Duodenal mucosa (tissue), 2 donors: ENCODE results near the gene ZC3H18.
A peak's percentile ranks its signal among the peaks of the same experiment; 100 is the strongest.
"Not testable (repeated sequence)": the region's sequence is repeated elsewhere in the genome, so short reads cannot be mapped to it uniquely, and the experiment has no call there.

Experiments
- H3K27ac ChIP-seq: one replicate; pipeline ENCODE4 v1.7.0; 2013; ENCODE audit warnings: low read depth, low read length
- H3K27me3 ChIP-seq, 2 donors: one replicate each; pipeline ENCODE4 v1.7.0; 2013; ENCODE audit warnings: low read length in 2 of 2, control low read depth in 1 of 2; ENCODE audit not compliant: insufficient read depth in 2 of 2, control insufficient read depth in 1 of 2
- H3K36me3 ChIP-seq, 2 donors: one replicate each; pipeline ENCODE4 v1.7.0; 2013; ENCODE audit warnings: low read length in 2 of 2, control low read depth in 1 of 2; ENCODE audit not compliant: insufficient read depth in 2 of 2, control insufficient read depth in 1 of 2
- H3K4me1 ChIP-seq, 2 donors: one replicate each; pipeline ENCODE4 v1.7.0; 2013; ENCODE audit warnings: low read length in 2 of 2, control low read depth in 1 of 2; ENCODE audit not compliant: insufficient read depth in 2 of 2, control insufficient read depth in 1 of 2
- H3K4me3 ChIP-seq, 2 donors: one replicate each; pipeline ENCODE4 v1.7.0; 2013; ENCODE audit warnings: low read length in 2 of 2, low read depth in 1 of 2
- H3K9ac ChIP-seq, 2 donors: one replicate each; pipeline ENCODE4 v1.7.0; 2013; ENCODE audit warnings: low read length in 2 of 2, low read depth in 1 of 2
- H3K9me3 ChIP-seq, 2 donors: one replicate each; pipeline ENCODE4 v1.7.0; 2013; ENCODE audit warnings: low read length in 2 of 2, control low read depth in 1 of 2; ENCODE audit not compliant: control insufficient read depth in 1 of 2

Gene ZC3H18

GRCh38 chr16:88662222-88662842, 92.1 kb downstream of the ZC3H18 start:
- H3K36me3 ChIP-seq = peaks cover 0 to 10% of the 10 kb centered on the region in 2 donors
- no peaks in the 10 kb centered on the region for H3K9me3 ChIP-seq
- H3K27ac ChIP-seq = peak overlapping the region; percentile 83
- no peaks in the 10 kb centered on the region for H3K27me3 ChIP-seq
- H3K4me3 ChIP-seq = peak overlapping the region; percentile 85 to 91
- H3K9ac ChIP-seq = peak overlapping the region; percentile 92 to 94
- peaks cover 10 to 28% of the 10 kb centered on the region in 2 donors for H3K4me1 ChIP-seq

- H3K27me3 ChIP-seq = no peaks in the 10 kb centered on the region
- H3K27ac ChIP-seq = peak within 1 kb of the TSS; percentile 91
- H3K4me1 ChIP-seq = peaks cover 10 to 28% of the 10 kb centered on the region in 2 donors
- peak within 1 kb of the TSS; percentile 85 to 91 for H3K4me3 ChIP-seq
- H3K36me3 ChIP-seq = peaks cover 0 to 5% of the 10 kb centered on the region in 2 donors
- no peaks in the 10 kb centered on the region for H3K9me3 ChIP-seq
- peak within 1 kb of the TSS; percentile 92 to 96 for H3K9ac ChIP-seq
These were observed 92.8 kb downstream of the ZC3H18 start, which contains the start of gene MVD for GRCh38 chr16:88662843-88663606. Gene MVD, minus strand, starts transcription at chr16:88663091. Its CDS starts 11 bp downstream, at chr16:88663080.

DNA sequence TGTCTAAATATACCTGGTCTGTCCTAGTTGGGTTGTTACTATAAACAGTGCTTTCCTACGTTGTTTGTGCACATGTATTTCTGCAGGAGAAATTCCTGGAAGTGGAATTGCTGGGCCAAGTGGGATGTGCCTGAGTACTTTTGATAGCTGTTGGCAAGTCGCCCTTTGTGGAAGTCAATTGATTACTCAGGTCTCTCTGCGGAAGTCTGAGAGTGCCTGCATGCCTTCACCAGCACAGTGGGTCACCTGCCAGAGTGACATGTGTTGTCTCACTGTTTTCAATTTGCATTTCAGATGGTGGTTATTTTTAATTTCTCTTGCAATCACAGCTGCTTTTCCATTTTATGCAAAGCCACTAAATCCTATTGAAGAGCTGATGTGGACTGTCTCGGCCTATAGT, 94.9 kb downstream of the ZC3H18 start:
- H3K27me3 ChIP-seq = no peaks in the 10 kb centered on the region
- no peak overlapping the region for H3K27ac ChIP-seq
- H3K9ac ChIP-seq = no peak overlapping the region
- peaks cover 10 to 26% of the 10 kb centered on the region in 2 donors for H3K4me1 ChIP-seq
- no peaks in the 10 kb centered on the region for H3K36me3 ChIP-seq
- no peaks in the 10 kb centered on the region for H3K9me3 ChIP-seq
- no peak overlapping the region for H3K4me3 ChIP-seq

DNA sequence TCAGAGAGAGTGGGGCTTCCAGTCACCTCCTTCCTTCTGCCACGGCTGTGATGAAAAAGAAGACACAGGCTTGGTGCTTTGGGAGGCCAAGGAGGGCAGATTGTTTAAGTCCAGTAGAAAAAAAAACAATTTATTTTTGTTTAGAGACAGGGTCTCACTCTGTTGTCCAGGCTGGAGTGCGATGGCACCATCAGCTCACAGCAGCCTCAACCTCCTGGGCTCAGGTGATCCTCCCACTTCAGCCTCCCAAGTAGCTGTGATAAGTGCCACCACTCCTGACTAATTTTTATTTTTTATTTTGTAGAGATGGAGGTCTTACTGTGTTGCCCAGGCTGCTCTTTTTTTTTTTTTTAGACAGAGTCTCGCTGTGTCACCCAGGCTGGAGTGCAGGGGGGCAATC, 95.4 kb downstream of the ZC3H18 start:
- no peaks in the 10 kb centered on the region for H3K36me3 ChIP-seq
- H3K4me3 ChIP-seq = no peak overlapping the region
- no peak overlapping the region for H3K27ac ChIP-seq
- peaks cover 10 to 23% of the 10 kb centered on the region in 2 donors for H3K4me1 ChIP-seq
- H3K9me3 ChIP-seq = no peaks in the 10 kb centered on the region
- no peaks in the 10 kb centered on the region for H3K27me3 ChIP-seq
- no peak overlapping the region for H3K9ac ChIP-seq

DNA sequence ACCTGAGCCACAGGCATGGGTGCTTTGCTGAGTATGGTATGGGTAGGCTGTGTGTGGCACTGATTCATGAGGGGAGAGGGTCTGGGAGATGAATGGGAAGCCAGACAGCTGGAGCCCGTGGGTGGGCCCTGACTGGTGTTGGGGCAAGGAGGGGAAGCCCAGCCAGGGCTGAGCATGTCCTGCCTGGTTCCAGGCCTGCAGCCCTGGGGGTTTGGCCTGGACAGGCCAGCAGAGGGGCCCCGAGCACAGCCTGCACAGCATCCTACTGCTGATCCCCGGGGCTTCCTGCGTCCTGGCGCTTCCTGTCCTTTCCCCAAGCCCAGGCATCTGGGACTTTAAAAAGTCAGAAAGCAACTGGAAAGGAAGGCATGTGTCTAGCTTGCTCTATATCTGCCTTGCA, 97.3 kb downstream of the ZC3H18 start:
- Histone ChIP-seq H3K27me3 (no peaks in the 10 kb centered on the region), H3K9ac (no peak overlapping the region), H3K4me3 (no peak overlapping the region), H3K4me1 (peaks cover 4 to 13% of the 10 kb centered on the region in 2 donors), H3K36me3 (no peaks in the 10 kb centered on the region), H3K9me3 (no peaks in the 10 kb centered on the region), H3K27ac (no peak overlapping the region)

- not testable (repeated sequence) for H3K27me3 ChIP-seq, H3K9me3 ChIP-seq, H3K4me3 ChIP-seq, H3K9ac ChIP-seq, H3K27ac ChIP-seq, H3K4me1 ChIP-seq, H3K36me3 ChIP-seq
These were observed 99.3 kb downstream of the ZC3H18 start for GRCh38 chr16:88669493-88669892.

- H3K4me3 ChIP-seq = no peak overlapping the region
- peaks cover 3 to 4% of the 10 kb centered on the region in 2 donors for H3K4me1 ChIP-seq
- no peaks in the 10 kb centered on the region for H3K36me3 ChIP-seq
- H3K27me3 ChIP-seq = no peaks in the 10 kb centered on the region
- no peak overlapping the region for H3K27ac ChIP-seq
- no peaks in the 10 kb centered on the region for H3K9me3 ChIP-seq
- H3K9ac ChIP-seq = no peak overlapping the region
These were observed 99.8 kb downstream of the ZC3H18 start for GRCh38 chr16:88669980-88670379.

- Histone ChIP-seq H3K9me3 (no peaks in the 10 kb centered on the region), H3K27me3 (no peaks in the 10 kb centered on the region), H3K36me3 (no peaks in the 10 kb centered on the region), H3K4me3 (no peak overlapping the region), H3K9ac (no peak overlapping the region), H3K27ac (no peak overlapping the region), H3K4me1 (no peaks in the 10 kb centered on the region)
These were observed 101.6 kb downstream of the ZC3H18 start for GRCh38 chr16:88671806-88672205.

GRCh38 chr16:88672776-88673175, 102.6 kb downstream of the ZC3H18 start:
- no peak overlapping the region for H3K27ac ChIP-seq

GRCh38 chr16:88673716-88674379, 103.6 kb downstream of the ZC3H18 start:
- Histone ChIP-seq H3K27me3 (no peaks in the 10 kb centered on the region), H3K4me3 (no peak overlapping the region), H3K36me3 (peaks cover 0 to 3% of the 10 kb centered on the region in 2 donors), H3K4me1 (no peaks in the 10 kb centered on the region), H3K9me3 (no peaks in the 10 kb centered on the region), H3K9ac (no peak overlapping the region), H3K27ac (no peak overlapping the region)

More at GRCh38 chr16:88672776-88673175, 102.6 kb downstream of the ZC3H18 start:
- Histone ChIP-seq H3K4me1 (no peaks in the 10 kb centered on the region), H3K27me3 (no peaks in the 10 kb centered on the region), H3K36me3 (peaks cover 0 to 3% of the 10 kb centered on the region in 2 donors), H3K4me3 (no peak overlapping the region), H3K9ac (no peak overlapping the region), H3K9me3 (no peaks in the 10 kb centered on the region)
